GM18951 (cell line): Measurements from ENCODE around the gene TMED10.
"Not testable (repeated sequence)": the region's sequence is repeated elsewhere in the genome, so short reads cannot be mapped to it uniquely, and the experiment has no call there.

ENCODE experiments used
- POLR2A ChIP-seq: IDR thresholded peaks from 4 replicates; pipeline ENCODE4 v1.6.1; 2011; ENCODE audit warnings: mild to moderate bottlenecking; ENCODE audit not compliant: insufficient read length, insufficient read depth; ENCODE audit errors: extremely low read depth
- in situ Hi-C: fragments of 300-500 bp; cut with MboI; formaldehyde crosslinking; loops from one replicate; pipeline ENCODE4 v1.12.0; 2022; ENCODE audit warnings: low sequenced_read_pairs, mixed read lengths, inconsistent platforms; ENCODE audit not compliant: unreplicated experiment

TMED10 gene

GRCh38 chr14:75163677-75164076 lies 12.7 kb downstream of the TMED10 start:
- no peak for TF ChIP-seq POLR2A
- in situ Hi-C loops: no loop called here

- in situ Hi-C loops: no loop called here
Observed at GRCh38 chr14:75162631-75163030, 13.8 kb downstream of the TMED10 start.

GRCh38 chr14:75158843-75159614 lies 17.4 kb downstream of the TMED10 start:
- no peak for TF ChIP-seq POLR2A
- in situ Hi-C loops: no loop called here

More at GRCh38 chr14:75162631-75163030, 13.8 kb downstream of the TMED10 start:
- TF ChIP-seq POLR2A: no peak

- in situ Hi-C loops: no loop called here
- no peak for TF ChIP-seq POLR2A
Observed at GRCh38 chr14:75156901-75157300, 19.5 kb downstream of the TMED10 start.

GRCh38 chr14:75156111-75156510 lies 20.3 kb downstream of the TMED10 start:
- no peak for TF ChIP-seq POLR2A
- in situ Hi-C loops: no loop called here

GRCh38 chr14:75155169-75155568 lies 21.2 kb downstream of the TMED10 start:
- in situ Hi-C loops: no loop called here
- TF ChIP-seq POLR2A: no peak

- TF ChIP-seq POLR2A: no peak
Observed at GRCh38 chr14:75153295-75153694, 23.1 kb downstream of the TMED10 start.

GRCh38 chr14:75151851-75152250 lies 24.6 kb downstream of the TMED10 start:
- no peak for TF ChIP-seq POLR2A
- in situ Hi-C loops: no loop called here

More at GRCh38 chr14:75153295-75153694, 23.1 kb downstream of the TMED10 start:
- in situ Hi-C loops: no loop called here

- in situ Hi-C loops: not testable (repeated sequence)
Observed at GRCh38 chr14:75150637-75151036, 25.8 kb downstream of the TMED10 start.

- in situ Hi-C loops: no loop called here
- no peak for TF ChIP-seq POLR2A
Observed at GRCh38 chr14:75150150-75150549, 26.3 kb downstream of the TMED10 start.

GRCh38 chr14:75147423-75148071 lies 28.9 kb downstream of the TMED10 start:
- in situ Hi-C loops: loop anchor here (25.0 kb wide), 2 partner anchors 340 to 515 kb away; partner anchors contain the start of genes ERG28 and TTLL5
- no peak for TF ChIP-seq POLR2A

- TF ChIP-seq POLR2A: no peak
- in situ Hi-C loops: loop anchor here (25.0 kb wide), 2 partner anchors 342 to 517 kb away; partner anchors contain the start of genes ERG28 and TTLL5
Observed at GRCh38 chr14:75144944-75145343, 31.5 kb downstream of the TMED10 start.

GRCh38 chr14:75143761-75144527 lies 32.5 kb downstream of the TMED10 start:
- in situ Hi-C loops: loop anchor here (25.0 kb wide), 2 partner anchors 343 to 518 kb away; partner anchors contain the start of genes ERG28 and TTLL5
- TF ChIP-seq POLR2A: no peak
